IPS-NIHi7 (cell line): Measurements from ENCODE around the gene DRD1.
"Not testable (repeated sequence)": the region's sequence is repeated elsewhere in the genome, so short reads cannot be mapped to it uniquely, and the experiment has no call there.

Experiments used
- DNase-seq: peaks from one replicate; pipeline ENCODE4 v3.0.0; 2012; ENCODE audit warnings: mixed read lengths; ENCODE audit errors: extremely low spot score

Gene DRD1

GRCh38 chr5:175467983-175468690 lies 24.2 kb upstream of the DRD1 start:
- no peak for DNase-seq

GRCh38 chr5:175466700-175467318 lies 22.8 kb upstream of the DRD1 start:
- DNase-seq, result no peak

- DNase-seq, result no peak
Measured at GRCh38 chr5:175465282-175465681, 21.3 kb upstream of the DRD1 start.

- no peak for DNase-seq
Measured at GRCh38 chr5:175464942-175465233, 20.9 kb upstream of the DRD1 start.

- DNase-seq, result peak; percentile 74
Measured at GRCh38 chr5:175464074-175464941, 20.3 kb upstream of the DRD1 start.

- no peak for DNase-seq
Measured at GRCh38 chr5:175463641-175464040, 19.7 kb upstream of the DRD1 start.

- no peak for DNase-seq
Measured at GRCh38 chr5:175461370-175461769, 17.4 kb upstream of the DRD1 start.

- DNase-seq, result no peak
Measured at GRCh38 chr5:175460552-175460951, 16.6 kb upstream of the DRD1 start.

GRCh38 chr5:175460126-175460525 lies 16.1 kb upstream of the DRD1 start:
- no peak for DNase-seq

- no peak for DNase-seq
Measured at GRCh38 chr5:175457466-175457865, 13.5 kb upstream of the DRD1 start.

- no peak for DNase-seq
Measured at GRCh38 chr5:175456105-175456742, 12.2 kb upstream of the DRD1 start.

- DNase-seq, result not testable (repeated sequence)
Measured at GRCh38 chr5:175454338-175454737, 10.4 kb upstream of the DRD1 start.

- DNase-seq, result no peak
Measured at GRCh38 chr5:175452166-175452565, 8.2 kb upstream of the DRD1 start.

- no peak for DNase-seq
Measured at GRCh38 chr5:175448276-175448675, 4.3 kb upstream of the DRD1 start.

- DNase-seq, result no peak
Measured at GRCh38 chr5:175447571-175447970, 3.6 kb upstream of the DRD1 start.

GRCh38 chr5:175446378-175446777 lies 2.4 kb upstream of the DRD1 start:
- DNase-seq, result not testable (repeated sequence)

- DNase-seq, result no peak
Measured at GRCh38 chr5:175444905-175445456, 999 bp upstream of the DRD1 start.

GRCh38 chr5:175443514-175444059 lies 395 bp downstream of the DRD1 start:
- no peak for DNase-seq

- DNase-seq, result no peak
Measured at GRCh38 chr5:175438234-175438857, 5.6 kb downstream of the DRD1 start.

- no peak for DNase-seq
Measured at GRCh38 chr5:175436359-175436758, 7.6 kb downstream of the DRD1 start.

- no peak for DNase-seq
Measured at GRCh38 chr5:175434800-175435199, 9.2 kb downstream of the DRD1 start.
